Kidney tubule cell (primary cell): ENCODE measurements around the gene ATXN2.
A peak's percentile ranks its signal among the peaks of the same experiment; 100 is the strongest.
"Not testable (repeated sequence)": the region's sequence is repeated elsewhere in the genome, so short reads cannot be mapped to it uniquely, and the experiment has no call there.

ENCODE experiments used
- DNase-seq: peaks from one replicate; pipeline ENCODE4 v3.0.0-alpha.2; 2018; ENCODE audit warnings: low spot score

The ATXN2 gene

DNA sequence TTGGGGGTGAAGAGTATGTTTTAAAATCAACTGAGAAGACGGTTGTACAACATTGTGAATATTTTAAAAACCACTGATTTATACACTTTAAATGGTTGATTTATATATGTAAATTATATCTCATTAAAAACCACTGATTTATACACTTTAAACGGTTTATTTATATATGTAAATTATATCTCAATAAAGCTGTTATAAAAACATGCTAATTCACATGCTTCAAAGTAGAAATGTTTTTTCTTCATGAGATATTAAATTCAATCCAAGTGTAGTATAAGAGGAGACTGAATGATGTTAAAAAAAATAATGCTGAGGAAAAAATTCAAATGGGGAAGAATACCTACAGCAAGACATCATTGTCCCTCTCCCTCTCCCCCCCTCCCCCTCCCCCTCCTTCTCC, 92.9 kb downstream of the ATXN2 start:
- DNase-seq: no peak

DNA sequence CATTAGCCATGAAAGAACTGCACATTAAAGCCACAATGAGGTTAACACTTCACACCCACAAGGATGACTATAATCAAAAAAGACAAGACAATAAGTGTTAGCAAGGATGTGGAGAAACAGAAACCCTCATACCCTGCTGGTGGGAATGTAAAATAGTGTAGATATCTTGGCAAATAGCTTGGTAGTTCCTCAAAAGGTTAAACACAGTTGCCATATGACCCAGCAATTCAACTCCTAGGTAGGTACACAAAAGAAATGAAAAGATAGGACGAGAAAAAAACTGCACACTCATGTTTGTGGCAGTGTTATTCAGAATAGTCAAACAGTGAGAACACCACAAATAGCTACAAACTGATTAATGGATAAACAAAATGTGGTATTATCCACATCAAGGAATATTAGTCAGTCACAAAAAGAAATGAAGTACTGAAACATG, 93.5 kb downstream of the ATXN2 start:
- DNase-seq: no peak

DNA sequence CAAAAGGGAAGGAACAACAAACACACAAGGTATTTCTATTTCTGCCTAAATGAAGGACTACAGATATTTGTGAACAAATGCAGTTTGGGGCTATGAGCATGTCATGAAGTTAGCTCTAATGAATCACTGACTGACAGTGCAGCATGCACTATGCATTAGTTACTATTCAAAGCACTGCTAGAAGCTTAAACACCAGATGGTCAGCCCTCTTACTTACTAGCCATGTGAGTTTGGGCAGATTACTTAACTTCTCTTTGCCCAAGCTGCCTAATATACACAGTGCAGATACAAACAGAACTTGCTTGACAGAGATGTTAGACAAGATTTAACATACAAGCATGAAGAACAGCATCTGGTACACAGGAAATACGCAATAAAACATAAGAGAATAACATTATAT, 96.0 kb downstream of the ATXN2 start:
- no peak for DNase-seq

DNA sequence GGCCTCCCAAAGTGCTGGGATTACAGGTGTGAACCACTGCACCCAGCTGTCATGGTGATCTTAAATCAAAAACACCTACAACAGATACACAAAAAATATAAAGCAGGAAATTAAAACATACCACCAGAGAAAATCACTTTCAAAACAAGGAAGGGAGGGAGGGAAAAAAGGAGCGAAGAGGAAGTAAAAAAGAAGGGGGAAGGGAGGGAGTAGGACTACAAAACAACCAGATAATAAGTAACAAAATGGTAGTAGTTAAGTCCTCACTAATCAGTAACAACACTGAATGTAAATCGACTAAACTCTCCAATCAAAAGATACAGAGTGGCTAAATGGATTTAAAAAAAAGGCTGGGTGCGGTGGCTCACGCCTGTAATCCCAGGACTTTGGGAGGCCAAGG, 104.4 kb downstream of the ATXN2 start:
- peak; percentile 36 for DNase-seq

DNA sequence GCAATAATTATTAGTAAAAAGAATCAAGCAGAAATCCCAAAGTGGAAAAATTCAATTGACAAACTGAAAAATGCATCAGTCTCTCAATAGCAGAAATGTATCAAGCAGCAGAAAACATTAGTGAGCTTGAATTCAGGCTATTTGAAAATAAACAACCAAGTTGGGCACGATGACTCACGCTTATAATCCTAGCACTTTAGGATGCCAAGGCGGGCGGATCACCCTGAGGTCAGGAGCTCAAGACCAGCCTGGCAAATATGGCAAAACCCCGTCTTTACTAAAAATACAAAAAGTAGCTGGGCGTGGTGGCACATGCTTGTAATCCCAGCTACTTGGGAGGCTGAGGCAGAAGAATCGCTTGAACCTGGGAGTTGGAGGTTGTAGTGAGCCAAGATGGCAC, 106.1 kb downstream of the ATXN2 start:
- DNase-seq: peak; percentile 54

DNA sequence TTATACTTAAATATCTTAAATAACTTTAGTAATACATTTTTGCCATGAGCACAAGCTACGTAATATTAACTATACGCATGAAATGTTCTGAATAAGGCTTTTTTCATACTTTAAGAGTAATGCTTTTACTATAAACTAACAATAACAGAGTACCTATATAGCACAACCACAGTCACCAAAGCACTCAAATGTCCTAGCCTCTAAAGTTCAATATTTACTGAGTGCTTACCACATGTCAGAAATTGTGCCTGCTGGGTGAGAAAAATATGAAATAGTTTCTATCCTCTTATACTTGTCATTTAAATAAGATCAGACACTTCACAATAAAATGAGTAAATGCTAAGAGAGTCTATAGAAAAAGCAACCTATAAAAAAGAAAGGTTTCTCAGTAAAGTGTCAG, 110.3 kb downstream of the ATXN2 start:
- no peak for DNase-seq

DNA sequence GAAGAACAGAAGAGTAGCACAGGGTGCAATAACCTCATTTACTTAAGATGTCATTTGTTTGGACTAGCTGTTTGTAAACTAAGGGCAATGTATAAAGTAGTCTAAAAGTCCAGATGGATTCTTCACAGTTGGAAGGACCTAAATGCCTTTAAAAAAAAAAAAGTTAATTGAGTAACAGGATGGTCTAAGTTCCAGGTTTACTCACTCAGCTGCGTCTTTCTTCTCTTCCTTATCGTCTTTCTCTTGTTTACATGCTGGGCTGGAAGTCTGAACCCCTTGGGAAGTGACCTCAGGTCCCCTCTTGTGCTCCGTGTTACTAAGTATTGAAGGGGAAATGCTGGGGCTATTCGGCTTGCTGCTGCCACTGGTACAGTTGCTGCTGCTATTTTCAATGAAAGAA, 110.8 kb downstream of the ATXN2 start:
- no peak for DNase-seq

DNA sequence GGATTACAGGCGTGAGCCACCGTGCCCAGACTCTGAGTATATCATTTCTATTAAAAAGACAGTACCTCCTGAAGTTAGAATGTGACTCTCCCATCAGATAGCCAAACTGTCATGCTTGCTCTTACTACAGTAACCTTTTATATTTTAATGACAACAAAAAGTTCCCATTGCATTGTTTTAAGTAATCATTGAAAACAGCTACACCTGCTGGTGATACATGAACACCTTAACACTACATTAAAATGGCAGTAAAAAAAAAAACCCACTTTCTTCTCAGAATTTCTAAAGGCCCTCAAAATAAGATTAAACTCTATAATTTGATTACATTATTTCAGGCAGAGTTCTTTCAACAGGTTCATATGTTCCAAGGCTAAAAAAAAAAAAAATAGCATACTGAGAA, 116.7 kb downstream of the ATXN2 start:
- DNase-seq: no peak

DNA sequence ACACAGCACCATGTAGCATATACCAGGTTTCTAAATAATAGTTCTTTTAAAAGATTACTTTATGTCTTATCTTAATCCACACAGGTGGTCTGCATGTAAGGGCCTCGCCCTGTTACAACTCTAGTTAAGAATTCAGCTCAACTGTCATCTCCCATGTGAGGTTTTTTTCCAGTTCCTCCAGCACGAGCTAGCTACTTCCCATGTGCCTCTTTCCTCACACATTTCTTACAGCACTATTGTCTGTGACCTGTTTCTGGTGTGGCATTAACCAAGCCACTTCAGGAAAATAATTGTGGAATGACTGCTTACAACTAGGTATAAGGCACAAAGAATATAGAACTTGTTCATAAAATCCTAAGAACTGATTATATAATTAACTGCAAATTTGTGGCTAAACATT, 127.9 kb downstream of the ATXN2 start:
- peak; percentile 17 for DNase-seq

DNA sequence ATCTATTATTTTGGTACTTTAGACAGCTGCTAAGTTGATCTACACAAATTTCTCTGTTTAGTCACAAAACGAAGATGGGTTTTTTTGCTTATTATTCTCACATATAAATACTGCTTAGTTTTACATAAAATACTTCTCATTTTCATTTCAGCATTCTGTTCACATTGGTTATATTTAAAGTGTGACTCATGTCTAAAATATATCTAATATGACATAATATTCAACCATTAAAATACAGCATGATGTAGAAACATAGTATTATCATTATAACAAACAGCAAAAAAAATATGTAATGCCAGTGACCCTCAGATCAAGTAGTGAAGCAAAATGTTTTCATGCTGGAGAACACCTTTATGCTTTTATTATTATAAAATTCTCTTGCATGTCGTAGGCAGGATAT, 129.7 kb downstream of the ATXN2 start:
- DNase-seq: no peak

DNA sequence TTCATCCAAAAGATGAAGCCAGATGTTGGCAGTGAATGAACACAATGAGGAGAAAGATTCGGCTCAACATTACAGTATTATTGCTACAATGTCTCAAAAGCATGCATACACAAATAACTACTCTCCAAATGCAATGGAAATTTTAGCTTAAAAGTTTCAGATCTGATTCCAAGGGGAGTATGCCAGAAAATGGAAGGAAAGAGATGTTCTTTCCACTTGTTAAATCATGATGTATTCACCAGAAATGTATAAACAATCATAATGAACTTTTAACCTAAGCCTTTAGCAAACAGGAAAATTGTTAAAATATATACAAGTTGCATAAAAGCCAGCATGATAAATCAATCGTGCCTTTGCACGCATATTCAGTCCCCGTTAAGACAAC, 131.3 kb downstream of the ATXN2 start:
- no peak for DNase-seq

DNA sequence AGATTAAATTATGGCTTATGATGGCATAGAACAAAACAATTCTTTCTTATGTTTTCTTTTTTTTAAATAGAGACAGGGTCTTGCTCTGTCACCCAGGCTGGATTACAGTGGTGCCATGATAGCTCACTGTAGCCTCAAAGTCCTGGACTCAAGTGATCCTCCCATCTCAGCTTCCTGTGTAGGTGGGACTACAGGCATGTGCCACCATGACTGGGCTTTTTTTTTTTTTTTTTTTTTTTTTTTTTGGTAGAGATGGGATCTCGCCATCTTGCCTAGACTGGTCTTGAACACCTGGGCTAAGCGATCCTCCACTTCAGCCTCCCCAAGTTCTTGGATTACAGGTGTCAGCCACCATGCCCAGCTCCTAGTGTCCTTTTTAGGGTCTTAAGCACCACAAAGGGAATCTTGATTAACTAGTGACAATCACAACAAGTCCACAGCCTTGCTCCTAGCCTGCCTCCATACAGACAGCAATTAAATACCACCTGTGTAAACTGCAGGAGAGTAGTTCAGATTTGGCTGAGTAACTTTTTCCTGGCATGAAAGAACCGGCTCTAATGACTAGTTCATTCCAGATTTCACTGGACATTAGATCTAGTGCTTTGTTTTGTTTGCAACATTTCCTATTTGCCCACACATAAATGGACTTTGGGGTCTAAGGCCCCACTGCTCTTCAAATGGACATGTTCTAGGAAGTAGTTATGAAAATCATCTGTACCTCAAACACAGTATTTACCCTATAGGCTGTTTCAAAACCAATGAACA, 131.8 kb downstream of the ATXN2 start:
- no peak for DNase-seq

DNA sequence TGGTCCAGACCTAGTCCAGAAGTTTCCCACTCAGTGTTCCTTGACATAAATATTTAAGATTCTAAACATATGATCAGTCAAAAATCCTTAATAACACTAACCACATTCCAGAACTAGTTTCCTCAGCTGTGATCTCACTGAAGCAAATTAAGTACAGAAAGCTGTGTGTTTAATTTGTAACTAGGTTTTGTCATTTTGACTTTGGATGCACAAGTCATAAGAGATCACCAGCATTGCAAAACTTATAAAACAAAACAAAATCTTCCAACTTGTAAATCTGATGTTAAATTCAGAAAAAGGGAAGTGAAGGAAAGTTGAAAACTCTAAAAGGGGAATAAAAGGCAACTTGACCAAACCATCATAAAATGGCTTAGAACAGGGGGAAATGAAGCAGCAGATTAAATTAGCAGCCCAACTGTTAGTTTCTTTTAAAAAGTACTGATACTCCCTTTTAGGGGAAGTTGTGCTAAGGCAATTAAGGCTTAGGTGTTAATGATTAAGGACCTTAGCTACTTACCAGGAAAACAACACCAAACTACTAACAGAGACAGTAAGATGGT, 136.8 kb downstream of the ATXN2 start:
- peak; percentile 79 for DNase-seq

DNA sequence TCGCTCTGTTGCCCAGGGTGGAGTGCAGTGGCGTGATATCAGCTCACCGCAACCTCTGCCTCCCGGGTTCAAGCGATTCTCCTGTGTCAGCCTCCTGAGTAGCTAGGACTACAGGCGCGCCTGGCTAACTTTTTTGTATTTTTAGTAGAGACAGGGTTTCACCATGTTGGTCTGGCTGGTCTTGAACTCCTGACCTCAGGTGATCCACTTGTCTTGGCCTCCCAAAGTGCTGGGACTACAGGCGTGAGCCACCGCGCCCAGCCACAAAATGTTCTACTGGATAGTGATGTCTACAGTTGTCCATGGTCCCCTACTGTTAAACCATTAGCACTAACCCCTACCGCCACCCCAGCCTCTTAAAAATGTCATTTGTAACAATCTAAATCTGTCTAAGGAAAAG, 139.0 kb downstream of the ATXN2 start:
- not testable (repeated sequence) for DNase-seq

DNA sequence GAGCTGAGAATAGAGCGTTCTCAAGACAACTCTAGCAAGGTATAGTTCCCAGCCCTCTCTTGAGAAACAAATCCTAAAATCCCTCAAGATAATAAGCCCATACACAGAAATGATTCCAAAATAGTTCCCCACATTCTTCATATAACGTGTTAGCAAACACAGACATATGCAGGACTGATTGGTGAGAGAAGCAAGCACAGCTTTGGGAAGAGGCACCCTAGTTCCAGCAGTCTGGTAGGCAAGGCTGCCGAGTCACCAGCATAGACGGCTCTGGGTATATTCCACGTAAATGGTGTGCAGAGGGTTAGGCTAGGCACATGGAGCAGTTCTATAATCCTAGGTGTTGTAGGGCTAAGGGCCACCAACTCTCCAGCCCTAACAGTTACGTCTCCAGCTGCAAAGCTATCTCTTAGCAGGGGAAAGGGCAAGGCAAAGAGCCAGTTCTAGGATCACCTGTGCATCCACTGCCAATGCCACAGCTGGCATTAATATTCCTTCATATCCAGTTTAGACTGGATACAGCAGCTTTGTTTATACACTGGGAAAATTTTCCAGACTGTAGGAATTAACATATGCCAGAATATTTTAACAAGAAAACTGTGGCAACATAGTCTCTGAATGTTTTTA, 140.5 kb downstream of the ATXN2 start:
- DNase-seq: no peak

DNA sequence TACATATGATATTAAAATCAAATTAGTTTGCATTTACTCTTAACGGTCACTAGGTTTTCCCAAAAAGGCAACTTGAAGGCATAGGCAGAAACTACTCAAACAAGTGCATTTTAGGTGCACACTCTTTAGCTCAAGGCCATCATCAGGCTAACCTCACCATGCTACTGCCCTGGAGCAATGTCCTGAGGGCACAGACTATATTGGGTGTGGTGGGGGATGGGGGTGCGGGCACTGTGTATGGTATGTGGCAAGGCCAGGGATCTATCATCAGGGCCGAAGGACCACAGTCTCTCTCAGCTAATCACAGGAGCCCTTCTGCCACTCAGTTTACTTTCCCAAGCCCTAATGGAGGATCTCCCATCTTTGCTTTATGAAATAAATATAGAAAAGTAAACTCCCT, 141.5 kb downstream of the ATXN2 start:
- no peak for DNase-seq

DNA sequence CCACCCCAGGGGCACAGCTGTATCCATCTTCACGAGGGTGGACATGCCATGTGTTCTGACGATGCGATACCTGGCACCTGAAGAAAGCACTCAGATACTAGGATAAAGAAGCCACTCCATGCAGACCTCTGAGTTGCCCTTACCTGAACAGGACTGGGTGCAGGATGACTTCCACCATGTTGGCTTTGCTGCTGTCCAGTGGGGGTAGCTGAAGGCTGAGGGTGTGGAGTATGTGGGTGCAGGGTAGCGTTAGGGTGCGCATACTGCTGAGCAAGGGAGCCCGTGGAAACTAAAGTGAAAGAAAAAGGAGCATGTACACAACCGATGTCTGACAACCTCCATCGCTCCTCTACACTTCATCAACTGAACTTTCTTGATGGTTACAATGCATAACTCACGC, 142.0 kb downstream of the ATXN2 start:
- DNase-seq: no peak

DNA sequence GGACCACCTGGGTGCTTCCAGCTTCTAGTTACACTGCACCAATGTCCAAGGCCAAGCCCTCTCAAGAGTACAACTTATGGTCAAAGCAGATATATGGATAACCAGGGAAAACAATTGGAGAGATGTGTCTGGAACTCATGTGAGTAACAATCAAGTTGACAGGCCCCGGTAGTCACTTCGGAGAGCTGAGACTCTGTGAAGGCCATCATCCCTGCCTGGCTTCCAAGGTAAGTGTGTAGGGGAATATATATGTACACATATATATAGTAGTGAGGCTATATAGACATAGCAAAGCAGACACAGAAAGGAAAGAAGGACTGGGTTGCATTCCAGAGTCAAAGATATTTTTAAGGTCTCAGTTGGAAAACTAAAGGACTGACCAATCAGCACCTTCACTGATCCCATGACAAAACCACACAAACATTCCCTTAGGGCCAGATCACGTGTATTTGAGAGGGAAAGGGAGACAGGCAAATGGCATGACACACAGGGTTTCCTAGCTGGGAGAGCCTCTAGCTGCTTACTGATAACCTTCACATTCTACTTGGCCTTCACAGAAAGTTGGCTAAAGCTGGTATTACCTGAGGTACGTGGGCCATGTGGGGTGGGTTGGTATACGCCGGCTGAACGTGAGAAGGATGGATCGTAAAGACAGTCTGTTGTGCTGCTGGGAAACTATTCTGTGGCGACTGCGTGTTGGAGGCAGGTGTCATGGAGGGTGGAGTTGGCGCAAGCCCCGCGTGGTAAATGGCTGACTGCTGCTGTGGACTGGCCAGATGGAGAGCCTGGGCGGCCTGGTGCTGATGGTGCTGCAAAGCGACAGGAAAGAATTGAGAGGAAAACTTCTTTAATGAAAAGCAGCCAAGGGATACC, 143.4 kb downstream of the ATXN2 start:
- peak; percentile 50 for DNase-seq

DNA sequence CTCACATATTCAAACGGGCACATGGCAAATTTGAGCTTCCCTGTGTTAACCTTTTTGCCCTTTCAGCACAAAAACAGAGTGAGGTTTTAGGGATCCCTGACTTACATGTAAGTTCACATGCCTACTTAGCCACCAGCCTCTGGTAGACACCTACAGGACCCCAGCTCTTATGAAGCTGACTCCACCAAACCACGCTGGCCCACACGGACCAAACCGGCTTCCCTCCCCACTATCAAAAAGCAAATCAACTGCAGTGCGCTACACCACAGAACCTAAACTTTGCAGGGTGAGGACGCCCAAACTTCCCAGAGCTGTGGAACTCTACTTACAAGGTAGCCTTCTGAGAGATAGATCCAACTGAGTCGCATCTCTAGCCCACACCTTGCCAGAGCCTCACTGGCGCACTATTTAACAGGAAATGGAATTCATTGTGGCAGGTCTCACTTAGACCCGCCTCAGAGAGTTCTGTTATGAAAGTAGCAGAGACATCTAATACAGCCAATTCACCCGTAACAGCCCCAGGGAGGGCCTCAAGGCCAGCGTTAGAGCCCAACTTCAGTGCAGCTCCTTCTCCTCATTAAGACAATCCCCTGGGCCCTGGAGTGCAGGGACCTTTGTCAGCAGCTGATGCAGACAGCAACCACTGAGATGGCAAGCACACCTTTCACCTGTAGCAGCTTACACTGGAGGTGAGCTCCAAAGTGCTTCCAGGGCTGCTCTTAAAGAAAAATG, 144.2 kb downstream of the ATXN2 start:
- no peak for DNase-seq

DNA sequence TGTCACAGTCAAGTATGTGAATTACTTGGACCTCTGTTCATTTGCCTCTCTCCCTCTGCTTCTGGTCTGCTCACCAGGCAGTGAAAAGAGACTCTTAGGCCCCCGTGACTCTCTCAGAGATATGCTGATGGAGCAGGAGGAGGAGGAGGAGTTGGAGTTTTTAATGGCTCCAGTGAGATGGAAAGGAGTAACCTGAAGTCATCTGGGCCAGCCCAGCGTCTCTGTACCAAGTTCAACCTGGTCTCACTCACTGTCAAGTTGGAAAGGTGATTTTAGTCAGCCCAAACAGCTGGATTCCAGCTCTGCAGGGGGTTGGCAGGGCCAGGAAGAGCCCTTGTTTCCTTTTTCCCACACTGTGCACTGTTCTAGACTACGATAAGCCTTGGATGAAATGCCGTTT, 144.8 kb downstream of the ATXN2 start:
- no peak for DNase-seq

DNA sequence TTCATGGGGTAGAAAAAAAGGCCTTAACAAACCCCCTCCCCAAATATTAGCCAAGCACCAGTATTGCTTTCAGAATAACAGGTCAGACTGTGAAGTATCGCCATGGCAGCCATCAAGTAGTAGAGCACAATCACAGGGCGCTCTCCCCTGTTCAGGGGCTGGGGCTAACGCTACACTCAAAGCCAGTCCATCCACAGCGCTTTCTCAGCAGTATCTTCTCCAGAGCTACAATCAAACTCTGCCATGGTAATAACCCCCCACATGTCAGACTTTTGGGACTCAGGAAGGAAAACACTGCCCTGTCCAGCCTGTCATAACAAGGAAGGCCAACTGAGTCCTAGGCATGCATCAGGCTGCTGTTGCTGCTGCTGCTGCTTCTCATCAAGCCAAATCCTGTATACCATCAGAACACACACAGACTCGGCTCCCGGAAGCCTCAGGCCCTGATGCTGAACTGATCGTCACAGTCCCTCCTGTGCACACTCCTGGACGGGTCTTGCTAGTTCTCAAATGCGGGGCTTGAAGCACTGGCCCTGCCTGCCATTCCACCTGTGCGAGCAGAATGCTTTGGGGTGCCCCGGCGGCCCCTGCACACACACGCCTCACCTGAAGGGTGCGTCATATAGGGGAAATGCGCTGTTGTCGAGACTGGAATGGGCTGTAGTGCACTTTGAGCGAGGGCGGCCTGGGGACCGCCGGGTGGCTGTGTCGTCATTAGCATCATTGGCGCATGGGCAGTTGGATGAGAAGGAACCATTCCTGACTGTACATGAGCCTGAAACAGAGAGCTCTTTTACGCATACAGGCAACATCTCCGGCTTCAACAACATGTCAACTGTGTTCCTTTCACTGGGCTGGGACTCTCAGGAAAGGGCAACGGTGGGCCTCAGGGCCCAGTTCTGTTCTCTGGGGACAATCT, 145.8 kb downstream of the ATXN2 start:
- no peak for DNase-seq
